ENCODE data around the gene HOXB13. TPM values are rescaled to one million over a fixed set of nuclear protein-coding genes. Genes with fewer than 3 reads are reported as not detected.
"Not testable (repeated sequence)": the region's sequence is repeated elsewhere in the genome, so short reads cannot be mapped to it uniquely, and the experiment has no call there.

The HOXB13 gene
- total RNA-seq, 3 donors from 2014 or later (not counting 1 experiment from before 2014, with no cell fraction given), result not detected

- Mint-ChIP-seq H3K27ac (peak overlapping the region in 1 of 2 donors; percentile 24), H3K4me1 (peaks cover 0 to 25% of the 10 kb centered on the region in 2 donors), H3K4me3 (peak overlapping the region; percentile 47), H3K27me3 (ENCODE audit: low read depth in 2 of 2) (peaks cover 52 to 66% of the 10 kb centered on the region in 2 donors), H3K9me3 (no peaks in the 10 kb centered on the region), H3K36me3 (no peaks in the 10 kb centered on the region)
- Histone ChIP-seq H3K27ac (ENCODE audit: low read length) (no peak overlapping the region), H3K27me3 (ENCODE audit: control insufficient read depth, insufficient read depth, low read length) (peaks cover 60% of the 10 kb centered on the region), H3K9me3 (ENCODE audit: control insufficient read depth, insufficient read depth, low read length) (peaks cover 3% of the 10 kb centered on the region), H3K4me3 (ENCODE audit: low read length) (no peak overlapping the region), H3K4me1 (ENCODE audit: control insufficient read depth, insufficient read depth, low read length) (peaks cover 22% of the 10 kb centered on the region), H3K36me3 (ENCODE audit: control insufficient read depth, insufficient read depth, low read length) (no peaks in the 10 kb centered on the region)
- intact Hi-C loops (cut with micrococcal nuclease), result no loop called here
- 12% methylated on average over 6 of the region's 10 CpGs for WGBS (ENCODE audit: insufficient coverage)
- no peak for DNase-seq
- no peak for ATAC-seq
- no peak for TF ChIP-seq CTCF (IDR thresholded peaks at IDR 0.05)
These were observed 11.0 kb downstream of the HOXB13 start for GRCh38 chr17:48717367-48718226.

GRCh38 chr17:48716549-48716948 lies 12.0 kb downstream of the HOXB13 start:
- H3K9me3 Mint-ChIP-seq; ATAC-seq; H3K27ac ChIP-seq (ENCODE audit: low read length); H3K9me3 ChIP-seq (ENCODE audit: control insufficient read depth, insufficient read depth, low read length); H3K4me3 ChIP-seq (ENCODE audit: low read length); intact Hi-C loops (cut with micrococcal nuclease); H3K27ac Mint-ChIP-seq; DNase-seq; H3K4me3 Mint-ChIP-seq; H3K36me3 Mint-ChIP-seq; H3K36me3 ChIP-seq (ENCODE audit: control insufficient read depth, insufficient read depth, low read length): not testable (repeated sequence)
- peaks cover 0 to 21% of the 10 kb centered on the region in 2 donors for H3K4me1 Mint-ChIP-seq
- peaks cover 18% of the 10 kb centered on the region for H3K4me1 ChIP-seq (ENCODE audit: control insufficient read depth, insufficient read depth, low read length)
- H3K27me3 Mint-ChIP-seq (ENCODE audit: low read depth in 2 of 2), result peaks cover 48 to 66% of the 10 kb centered on the region in 2 donors
- 95% methylated on average over 3 of the region's 3 CpGs for WGBS (ENCODE audit: insufficient coverage)
- H3K27me3 ChIP-seq (ENCODE audit: control insufficient read depth, insufficient read depth, low read length), result peaks cover 49% of the 10 kb centered on the region

- no peak for DNase-seq
- no peak overlapping the region for H3K27ac ChIP-seq (ENCODE audit: low read length)
- H3K36me3 Mint-ChIP-seq, result no peaks in the 10 kb centered on the region
- no peak overlapping the region for H3K4me3 Mint-ChIP-seq
- peaks cover 0 to 19% of the 10 kb centered on the region in 2 donors for H3K4me1 Mint-ChIP-seq
- no peak for TF ChIP-seq CTCF (IDR thresholded peaks at IDR 0.05)
- peaks cover 3% of the 10 kb centered on the region for H3K9me3 ChIP-seq (ENCODE audit: control insufficient read depth, insufficient read depth, low read length)
- intact Hi-C loops (cut with micrococcal nuclease), result no loop called here
- no peak overlapping the region for H3K4me3 ChIP-seq (ENCODE audit: low read length)
- peaks cover 18% of the 10 kb centered on the region for H3K4me1 ChIP-seq (ENCODE audit: control insufficient read depth, insufficient read depth, low read length)
- peaks cover 44 to 67% of the 10 kb centered on the region in 2 donors for H3K27me3 Mint-ChIP-seq (ENCODE audit: low read depth in 2 of 2)
- WGBS (ENCODE audit: insufficient coverage), result 27% methylated on average over 3 of the region's 5 CpGs
- peaks cover 49% of the 10 kb centered on the region for H3K27me3 ChIP-seq (ENCODE audit: control insufficient read depth, insufficient read depth, low read length)
- no peaks in the 10 kb centered on the region for H3K36me3 ChIP-seq (ENCODE audit: control insufficient read depth, insufficient read depth, low read length)
- no peak overlapping the region for H3K27ac Mint-ChIP-seq
- no peak for ATAC-seq
- H3K9me3 Mint-ChIP-seq, result no peaks in the 10 kb centered on the region
These were observed 12.8 kb downstream of the HOXB13 start for GRCh38 chr17:48715496-48716399.

GRCh38 chr17:48711128-48711527 lies 17.4 kb downstream of the HOXB13 start:
- H3K27ac ChIP-seq (ENCODE audit: low read length), result no peak overlapping the region
- ATAC-seq, result no peak
- 77% methylated on average over 4 of the region's 4 CpGs for WGBS (ENCODE audit: insufficient coverage)

More at GRCh38 chr17:48711128-48711527, 17.4 kb downstream of the HOXB13 start:
- Histone ChIP-seq H3K4me1 (ENCODE audit: control insufficient read depth, insufficient read depth, low read length) (no peaks in the 10 kb centered on the region), H3K36me3 (ENCODE audit: control insufficient read depth, insufficient read depth, low read length) (no peaks in the 10 kb centered on the region), H3K4me3 (ENCODE audit: low read length) (no peak overlapping the region), H3K27me3 (ENCODE audit: control insufficient read depth, insufficient read depth, low read length) (peaks cover 14% of the 10 kb centered on the region), H3K9me3 (ENCODE audit: control insufficient read depth, insufficient read depth, low read length) (no peaks in the 10 kb centered on the region)
- Mint-ChIP-seq H3K9me3 (no peaks in the 10 kb centered on the region), H3K4me1 (no peaks in the 10 kb centered on the region), H3K27ac (no peak overlapping the region), H3K36me3 (no peaks in the 10 kb centered on the region), H3K27me3 (ENCODE audit: low read depth in 2 of 2) (peaks cover 42 to 73% of the 10 kb centered on the region in 2 donors), H3K4me3 (no peak overlapping the region)
- TF ChIP-seq CTCF (IDR thresholded peaks at IDR 0.05), result no peak
- intact Hi-C loops (cut with micrococcal nuclease), result no loop called here
- DNase-seq, result no peak

Measured in natural killer cell (primary cell).